Stimulated activated effector memory CD8-positive, alpha-beta T cell treated with anti-CD3 and anti-CD28 coated beads, Interleukin-12 subunit alpha, Interleukin-12 subunit beta, amount 100 ng/mL, for 72 hours (primary cell): ENCODE results near the gene PASK.

Experiments
- ATAC-seq: fragments of 150-1000 bp; cut with Tn5 transposase; 2 replicates; pipeline ENCODE4 v1.10.0; 2021
- DNase-seq, 2 donors: peaks; one replicate each; pipeline ENCODE4 v3.0.0; 2021 to 2022; ENCODE audit warnings: low spot score in 2 of 2
- H3K27ac Mint-ChIP-seq: one replicate; pipeline ENCODE4 v1.8.0; 2022; ENCODE audit warnings: mild to moderate bottlenecking, mixed read lengths
- H3K36me3 Mint-ChIP-seq: one replicate; pipeline ENCODE4 v1.8.0; 2022; ENCODE audit warnings: mild to moderate bottlenecking, mixed read lengths
- H3K4me1 Mint-ChIP-seq: one replicate; pipeline ENCODE4 v1.8.0; 2022; ENCODE audit warnings: mixed read lengths
- H3K4me3 Mint-ChIP-seq: one replicate; pipeline ENCODE4 v1.8.0; 2022; ENCODE audit warnings: mild to moderate bottlenecking, mixed read lengths
- H3K9me3 Mint-ChIP-seq: one replicate; pipeline ENCODE4 v1.8.0; 2022; ENCODE audit warnings: mixed read lengths

The PASK gene

DNA sequence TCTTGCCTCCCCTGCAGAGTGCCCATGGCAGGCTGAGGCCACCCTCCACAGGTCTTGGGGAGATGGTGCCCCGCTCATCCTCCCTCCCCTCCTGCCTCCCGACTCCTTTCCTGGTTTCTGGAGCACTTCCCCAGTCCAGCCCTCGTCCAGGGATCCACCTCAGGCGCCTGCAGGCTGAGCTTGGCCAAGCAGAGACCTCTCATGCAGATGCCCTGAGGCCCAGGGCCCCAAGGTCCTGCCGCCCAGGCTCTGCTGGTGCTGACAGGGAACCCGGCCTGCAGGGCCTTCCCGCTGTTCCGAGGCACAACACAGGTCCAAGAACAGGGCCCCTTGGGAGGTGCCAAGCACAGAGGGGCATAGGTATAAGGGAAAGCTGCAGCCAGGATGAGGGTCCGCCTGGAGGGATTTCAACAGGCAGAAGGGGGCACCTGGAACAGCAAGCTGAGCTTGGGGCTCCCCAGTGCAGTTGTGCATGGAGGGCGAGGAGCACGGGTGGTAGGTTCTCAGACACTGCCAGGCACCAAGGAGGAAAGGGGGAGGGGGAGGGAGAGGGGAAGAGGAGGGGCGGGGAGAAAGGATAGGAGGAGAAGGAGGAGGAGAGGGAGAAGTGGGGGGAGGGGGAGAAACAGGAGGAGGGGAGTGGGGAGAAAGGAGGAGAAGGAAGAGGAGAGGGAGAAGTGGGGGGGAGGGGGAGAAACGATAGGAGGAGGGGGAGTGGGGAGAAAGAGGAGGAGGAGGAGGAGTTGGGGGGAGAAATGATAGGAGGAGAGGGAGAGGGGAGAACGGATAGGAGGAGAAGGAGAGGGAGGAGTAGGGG, 38.0 kb upstream of the PASK start:
- no peaks in the 10 kb centered on the region for H3K4me1 Mint-ChIP-seq
- DNase-seq (no peak), ATAC-seq (no peak)
- H3K27ac Mint-ChIP-seq = no peak overlapping the region
- no peaks in the 10 kb centered on the region for H3K9me3 Mint-ChIP-seq
- peaks cover 4% of the 10 kb centered on the region for H3K36me3 Mint-ChIP-seq
- H3K4me3 Mint-ChIP-seq = no peak overlapping the region

DNA sequence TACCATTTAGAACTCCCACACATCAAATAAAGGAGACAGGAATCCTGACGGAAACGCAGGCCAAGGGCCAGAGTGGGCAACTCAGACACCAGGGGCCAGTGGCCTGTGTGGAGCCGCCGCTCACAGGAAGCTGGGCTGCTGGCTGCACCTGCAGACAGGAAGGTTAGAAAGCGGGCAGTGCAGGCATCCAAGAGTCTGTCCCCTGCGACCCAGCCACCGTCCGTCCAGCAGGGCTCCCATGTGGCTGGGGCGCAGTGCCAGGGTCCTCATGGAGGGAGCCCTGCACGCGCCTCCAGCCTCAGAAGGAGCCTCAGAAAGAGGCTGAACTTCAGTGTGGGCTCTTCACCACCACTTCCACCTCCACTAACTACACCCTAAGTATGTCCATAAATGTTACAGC, 36.7 kb upstream of the PASK start:
- H3K36me3 Mint-ChIP-seq = peaks cover 18% of the 10 kb centered on the region
- no peaks in the 10 kb centered on the region for H3K9me3 Mint-ChIP-seq
- ATAC-seq (no peak), DNase-seq (no peak)
- H3K4me1 Mint-ChIP-seq = no peaks in the 10 kb centered on the region
- H3K27ac Mint-ChIP-seq = no peak overlapping the region
- H3K4me3 Mint-ChIP-seq = no peak overlapping the region

- Mint-ChIP-seq H3K27ac (no peak overlapping the region), H3K4me3 (no peak overlapping the region), H3K4me1 (peaks cover 8% of the 10 kb centered on the region), H3K36me3 (peaks cover 28% of the 10 kb centered on the region), H3K9me3 (no peaks in the 10 kb centered on the region)
- ATAC-seq = no peak
- DNase-seq = no peak
Observed at GRCh38 chr2:241184901-241185300, 35.6 kb upstream of the PASK start.

DNA sequence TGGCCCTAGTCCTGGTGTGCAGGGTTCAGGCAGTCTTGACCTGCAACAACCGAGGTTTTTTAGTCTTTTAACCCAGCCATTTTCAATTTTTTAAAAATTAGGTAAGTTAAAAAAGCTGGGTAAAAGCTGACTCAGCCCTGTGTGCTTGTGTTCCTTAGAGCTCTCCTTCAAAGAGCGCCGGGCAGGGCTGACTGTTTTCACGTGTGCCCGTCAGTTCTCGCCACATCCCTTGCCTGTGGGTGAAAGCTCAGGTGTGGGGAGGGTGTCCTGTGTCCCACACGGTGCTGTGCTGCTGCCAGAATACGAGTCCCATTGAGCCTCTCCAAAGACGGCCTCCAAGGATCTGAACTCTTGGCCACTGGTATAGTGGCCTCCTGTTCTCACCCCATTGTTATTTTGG, 33.9 kb upstream of the PASK start:
- Mint-ChIP-seq H3K4me1 (peaks cover 18% of the 10 kb centered on the region), H3K27ac (no peak overlapping the region), H3K9me3 (no peaks in the 10 kb centered on the region), H3K36me3 (peaks cover 44% of the 10 kb centered on the region), H3K4me3 (no peak overlapping the region)
- DNase-seq (no peak), ATAC-seq (no peak)

DNA sequence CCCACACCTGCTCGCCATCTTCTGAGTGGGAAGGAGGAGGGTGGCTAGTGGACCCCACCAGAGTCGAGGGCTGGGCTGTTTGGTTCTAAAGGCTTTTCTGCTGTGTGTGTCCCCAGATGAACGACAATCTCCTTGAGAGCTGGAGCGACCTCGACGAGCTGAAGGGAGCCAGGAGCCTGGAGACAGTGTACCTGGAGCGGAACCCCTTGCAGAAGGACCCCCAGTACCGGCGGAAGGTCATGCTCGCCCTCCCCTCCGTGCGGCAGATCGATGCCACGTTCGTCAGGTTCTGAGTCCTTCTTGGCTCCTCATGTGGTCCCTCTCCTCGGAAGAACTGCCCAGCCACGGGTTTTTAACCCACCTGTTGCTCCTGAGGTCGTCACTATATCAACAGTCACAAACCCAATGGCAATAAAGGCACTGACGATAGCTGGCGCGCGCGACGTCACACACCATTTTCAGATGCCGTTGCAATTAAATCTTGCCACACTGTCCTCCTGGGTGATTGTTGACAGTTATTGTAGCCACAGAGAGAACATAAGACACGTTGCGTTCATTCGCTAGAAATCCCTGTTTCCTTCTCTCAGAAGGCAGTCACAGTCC, 33.4 kb upstream of the PASK start:
- Mint-ChIP-seq H3K27ac (no peak overlapping the region), H3K36me3 (peaks cover 50% of the 10 kb centered on the region), H3K9me3 (no peaks in the 10 kb centered on the region), H3K4me3 (no peak overlapping the region), H3K4me1 (peaks cover 18% of the 10 kb centered on the region)
- no peak for ATAC-seq
- DNase-seq = no peak

- Mint-ChIP-seq H3K9me3 (no peaks in the 10 kb centered on the region), H3K4me1 (peaks cover 18% of the 10 kb centered on the region), H3K36me3 (peaks cover 53% of the 10 kb centered on the region), H3K27ac (no peak overlapping the region), H3K4me3 (no peak overlapping the region)
- ATAC-seq (no peak), DNase-seq (no peak)
Observed at GRCh38 chr2:241182126-241182525, 32.9 kb upstream of the PASK start.

DNA sequence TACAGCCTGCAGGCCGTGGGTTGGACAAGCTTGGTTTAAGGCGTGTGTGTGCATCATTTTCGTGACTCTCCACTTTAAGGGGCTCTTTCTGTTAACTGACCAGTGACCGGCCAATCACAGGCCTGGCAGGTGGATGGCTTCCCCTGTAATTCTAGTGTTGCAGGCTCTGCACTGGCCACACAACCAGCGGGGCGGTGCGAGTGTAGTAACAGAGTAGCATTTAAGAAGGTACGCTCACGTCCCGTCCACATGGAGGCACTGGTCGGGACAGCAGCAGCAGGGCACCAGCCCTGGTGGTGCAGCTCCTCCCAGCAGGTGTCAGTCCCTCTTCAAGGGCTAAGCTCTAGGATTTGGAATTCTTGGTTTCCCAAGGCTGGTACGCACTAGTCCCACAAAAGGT, 31.2 kb upstream of the PASK start:
- peaks cover 18% of the 10 kb centered on the region for H3K4me1 Mint-ChIP-seq
- ATAC-seq (no peak), DNase-seq (no peak)
- H3K4me3 Mint-ChIP-seq = no peak overlapping the region
- H3K27ac Mint-ChIP-seq = no peak overlapping the region
- H3K9me3 Mint-ChIP-seq = no peaks in the 10 kb centered on the region
- peaks cover 69% of the 10 kb centered on the region for H3K36me3 Mint-ChIP-seq

GRCh38 chr2:241179899-241180298, 30.6 kb upstream of the PASK start:
- Mint-ChIP-seq H3K4me3 (no peak overlapping the region), H3K36me3 (peaks cover 71% of the 10 kb centered on the region), H3K27ac (no peak overlapping the region), H3K4me1 (peaks cover 18% of the 10 kb centered on the region), H3K9me3 (no peaks in the 10 kb centered on the region)
- DNase-seq = peak in 1 of 2 donors; percentile 68
- peak; percentile 96 for ATAC-seq

- H3K36me3 Mint-ChIP-seq = peaks cover 80% of the 10 kb centered on the region
- ATAC-seq (no peak), DNase-seq (no peak)
- H3K4me3 Mint-ChIP-seq = no peak overlapping the region
- peaks cover 20% of the 10 kb centered on the region for H3K4me1 Mint-ChIP-seq
- no peaks in the 10 kb centered on the region for H3K9me3 Mint-ChIP-seq
- H3K27ac Mint-ChIP-seq = peak overlapping the region; percentile 37
Observed at GRCh38 chr2:241178961-241179360, 29.7 kb upstream of the PASK start.

DNA sequence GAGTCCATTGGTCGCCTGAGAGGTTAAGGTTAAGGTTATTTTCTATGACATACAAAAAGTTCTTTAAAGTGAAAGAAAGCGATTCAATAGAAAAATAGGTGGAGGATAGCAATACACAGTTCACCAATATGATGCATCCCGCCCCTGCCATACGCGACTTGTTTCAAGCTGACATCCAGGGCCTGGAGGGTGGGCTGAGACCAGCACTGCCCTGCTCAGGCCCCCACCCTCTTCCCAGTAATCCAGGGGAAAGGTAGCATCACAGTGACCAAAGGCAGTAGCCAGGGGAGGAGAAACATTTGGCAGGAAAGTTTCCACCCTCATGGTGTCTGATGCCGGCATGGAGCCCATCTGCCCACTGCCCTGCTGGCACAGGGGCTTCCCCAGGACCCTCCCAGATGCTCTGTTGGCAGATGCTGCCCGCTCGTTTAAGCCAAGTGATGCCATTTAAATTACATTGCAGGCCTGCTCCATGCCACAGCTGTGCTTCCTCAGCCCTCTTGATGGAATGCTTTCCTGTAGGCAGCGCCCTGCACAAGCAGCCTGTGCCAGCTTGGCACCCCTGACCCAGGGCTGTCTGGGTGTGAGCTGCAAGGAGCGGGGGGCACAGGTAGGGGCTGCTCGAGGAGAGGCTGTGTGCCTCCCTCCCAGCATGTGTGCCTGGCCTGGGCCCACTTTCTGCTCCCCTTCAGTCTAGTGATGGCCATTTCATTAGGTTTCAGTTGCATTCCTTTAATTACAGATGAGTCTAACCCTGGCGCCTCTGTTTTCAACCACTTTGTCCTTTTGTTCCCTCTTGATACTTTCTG, 28.5 kb upstream of the PASK start:
- DNase-seq (no peak), ATAC-seq (no peak)
- H3K4me1 Mint-ChIP-seq = peaks cover 26% of the 10 kb centered on the region
- H3K36me3 Mint-ChIP-seq = peaks cover 92% of the 10 kb centered on the region
- no peak overlapping the region for H3K27ac Mint-ChIP-seq
- no peaks in the 10 kb centered on the region for H3K9me3 Mint-ChIP-seq
- H3K4me3 Mint-ChIP-seq = no peak overlapping the region

DNA sequence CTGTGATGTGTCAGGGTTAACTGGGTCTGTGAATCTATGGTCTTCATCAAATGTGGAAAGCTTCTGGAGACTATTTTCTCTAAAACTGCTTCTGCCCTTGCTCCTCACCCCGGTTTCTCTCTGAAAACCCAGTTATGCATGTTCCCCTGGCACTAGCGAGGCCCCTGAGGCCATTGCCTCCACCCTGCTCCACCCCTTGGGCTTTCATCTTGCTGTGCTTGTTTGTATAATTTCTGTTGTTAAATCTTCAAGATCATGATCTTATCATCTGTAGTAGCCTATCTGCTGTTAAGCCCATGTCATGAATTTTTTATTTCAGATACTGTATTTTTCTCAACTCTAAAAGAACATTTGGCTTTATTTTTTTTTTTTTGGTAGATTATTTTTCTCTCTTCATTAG, 24.3 kb upstream of the PASK start:
- no peak overlapping the region for H3K27ac Mint-ChIP-seq
- peaks cover 7% of the 10 kb centered on the region for H3K4me1 Mint-ChIP-seq
- peaks cover 13% of the 10 kb centered on the region for H3K9me3 Mint-ChIP-seq
- H3K4me3 Mint-ChIP-seq = no peak overlapping the region
- peaks cover 93% of the 10 kb centered on the region for H3K36me3 Mint-ChIP-seq
- DNase-seq (no peak), ATAC-seq (no peak)

DNA sequence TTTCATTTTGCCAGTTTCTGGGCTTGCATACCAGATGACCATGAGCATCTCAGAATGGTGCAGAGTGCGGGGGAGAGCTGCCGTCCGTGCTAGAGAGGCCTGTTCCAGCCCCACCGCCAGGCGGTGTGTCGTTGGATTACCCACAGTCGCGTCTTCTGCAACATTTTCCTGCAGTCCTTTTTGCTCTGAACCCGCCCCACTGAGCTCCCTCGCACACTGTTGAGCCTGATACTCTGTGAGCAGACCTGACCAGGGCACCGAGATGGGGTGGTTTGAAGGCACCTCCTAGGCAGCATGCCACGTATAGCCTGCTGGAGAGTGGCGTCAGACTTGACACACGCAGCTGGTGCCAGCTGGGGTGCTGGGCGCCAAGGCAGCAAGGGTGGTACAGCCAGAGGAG, 19.1 kb upstream of the PASK start:
- no peak for DNase-seq
- no peak overlapping the region for H3K27ac Mint-ChIP-seq
- no peak overlapping the region for H3K4me3 Mint-ChIP-seq
- H3K9me3 Mint-ChIP-seq = peaks cover 13% of the 10 kb centered on the region
- H3K4me1 Mint-ChIP-seq = no peaks in the 10 kb centered on the region
- ATAC-seq = no peak
- peaks cover 99% of the 10 kb centered on the region for H3K36me3 Mint-ChIP-seq

DNA sequence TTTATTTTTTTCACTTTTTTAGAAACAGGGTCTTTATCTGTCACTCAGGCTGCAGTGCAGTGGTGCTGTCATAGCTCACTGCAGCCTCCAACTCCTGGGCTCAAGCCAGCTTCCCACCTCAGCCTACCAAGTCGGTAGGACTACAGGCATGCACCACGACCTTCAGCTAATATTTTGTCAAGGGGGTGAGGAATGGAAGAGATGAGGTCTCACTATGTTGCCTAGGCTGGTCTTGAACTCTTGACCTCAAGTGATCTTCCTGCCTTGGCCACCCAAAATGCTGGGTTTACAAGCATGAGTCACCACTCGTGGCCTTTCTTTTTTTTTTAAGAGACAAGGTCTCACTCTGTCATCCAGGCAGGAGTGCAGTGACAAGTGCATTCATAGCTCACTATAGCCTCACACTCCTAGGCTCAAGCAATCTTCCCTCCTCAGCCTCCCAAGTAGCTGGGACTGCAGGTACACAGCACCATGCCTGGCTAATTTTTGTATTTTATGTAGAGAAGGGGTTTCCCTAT, 14.4 kb upstream of the PASK start:
- Mint-ChIP-seq H3K9me3 (no peaks in the 10 kb centered on the region), H3K4me1 (peaks cover 4% of the 10 kb centered on the region), H3K4me3 (no peak overlapping the region), H3K36me3 (peaks cover 89% of the 10 kb centered on the region), H3K27ac (no peak overlapping the region)
- ATAC-seq (peak; percentile 46), DNase-seq (no peak)

DNA sequence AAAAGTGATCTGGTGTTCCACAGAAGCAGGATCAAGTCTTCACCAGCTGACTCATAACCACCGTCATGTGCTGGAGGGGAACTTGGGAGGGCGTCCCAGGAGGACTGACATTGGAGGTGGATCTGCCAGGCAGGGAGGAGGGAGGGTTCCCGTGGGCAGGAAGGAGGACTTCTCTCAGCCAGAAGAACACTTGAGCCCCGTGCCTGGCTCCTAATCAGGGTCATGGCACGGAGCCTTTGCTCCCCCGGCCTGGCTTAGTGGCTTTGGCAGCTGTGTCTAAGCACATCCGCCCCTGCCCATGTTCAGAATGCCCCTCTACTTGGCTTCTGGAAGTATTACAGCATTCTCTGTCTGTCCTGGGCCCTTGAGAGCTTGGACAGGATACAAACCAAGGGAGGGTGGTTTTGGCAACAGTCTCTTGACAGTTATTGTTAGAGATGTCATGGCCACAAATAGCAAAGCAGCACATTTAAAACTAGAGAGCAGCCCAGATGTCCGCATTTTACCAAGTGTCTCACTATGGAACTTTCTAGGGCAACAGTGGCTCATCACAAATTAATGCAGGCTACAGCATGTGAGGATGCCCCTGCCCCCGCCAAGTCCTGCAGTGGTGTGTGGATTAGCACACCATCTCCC, 12.5 kb upstream of the PASK start:
- Mint-ChIP-seq H3K4me3 (no peak overlapping the region), H3K36me3 (peaks cover 84% of the 10 kb centered on the region)
- no peak for DNase-seq

GRCh38 chr2:241160318-241160717, 11.0 kb upstream of the PASK start:
- Mint-ChIP-seq H3K27ac (no peak overlapping the region), H3K36me3 (peaks cover 70% of the 10 kb centered on the region), H3K4me3 (no peak overlapping the region), H3K4me1 (peaks cover 4% of the 10 kb centered on the region), H3K9me3 (no peaks in the 10 kb centered on the region)
- ATAC-seq (no peak), DNase-seq (no peak)

More for the DNA sequence above, 12.5 kb upstream of the PASK start:
- no peaks in the 10 kb centered on the region for H3K9me3 Mint-ChIP-seq
- peak overlapping the region; percentile 60 for H3K27ac Mint-ChIP-seq
- H3K4me1 Mint-ChIP-seq = peaks cover 4% of the 10 kb centered on the region
- no peak for ATAC-seq
